ENCODE results near the gene HLA-A.

DNA sequence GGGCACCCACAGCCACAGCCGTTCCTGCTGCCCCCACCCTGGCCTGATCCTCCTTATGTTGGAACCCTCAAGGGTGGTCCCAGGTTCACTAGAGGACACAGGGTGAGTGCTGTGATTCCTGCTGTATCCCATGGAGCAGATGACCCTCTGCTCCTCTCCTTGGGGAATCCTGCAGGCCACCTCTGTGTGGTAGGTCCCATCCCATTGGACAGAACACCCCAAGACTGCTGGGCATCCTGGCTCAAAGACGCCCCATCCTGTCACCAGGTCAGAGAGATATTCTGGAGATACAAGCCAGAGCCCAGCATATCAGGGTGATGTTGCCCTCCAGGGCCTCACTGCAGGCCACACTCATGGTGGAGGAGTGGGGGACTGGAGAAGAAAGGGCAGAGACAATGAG lies 28.4 kb downstream of the HLA-A start:
- TF ChIP-seq, protein P1, sequence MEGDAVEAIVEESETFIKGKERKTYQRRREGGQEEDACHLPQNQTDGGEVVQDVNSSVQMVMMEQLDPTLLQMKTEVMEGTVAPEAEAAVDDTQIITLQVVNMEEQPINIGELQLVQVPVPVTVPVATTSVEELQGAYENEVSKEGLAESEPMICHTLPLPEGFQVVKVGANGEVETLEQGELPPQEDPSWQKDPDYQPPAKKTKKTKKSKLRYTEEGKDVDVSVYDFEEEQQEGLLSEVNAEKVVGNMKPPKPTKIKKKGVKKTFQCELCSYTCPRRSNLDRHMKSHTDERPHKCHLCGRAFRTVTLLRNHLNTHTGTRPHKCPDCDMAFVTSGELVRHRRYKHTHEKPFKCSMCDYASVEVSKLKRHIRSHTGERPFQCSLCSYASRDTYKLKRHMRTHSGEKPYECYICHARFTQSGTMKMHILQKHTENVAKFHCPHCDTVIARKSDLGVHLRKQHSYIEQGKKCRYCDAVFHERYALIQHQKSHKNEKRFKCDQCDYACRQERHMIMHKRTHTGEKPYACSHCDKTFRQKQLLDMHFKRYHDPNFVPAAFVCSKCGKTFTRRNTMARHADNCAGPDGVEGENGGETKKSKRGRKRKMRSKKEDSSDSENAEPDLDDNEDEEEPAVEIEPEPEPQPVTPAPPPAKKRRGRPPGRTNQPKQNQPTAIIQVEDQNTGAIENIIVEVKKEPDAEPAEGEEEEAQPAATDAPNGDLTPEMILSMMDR (IDR thresholded peaks at IDR 0.05), result no peak
- no peak for TF ChIP-seq ZFX (IDR thresholded peaks at IDR 0.05; ENCODE audit: borderline replicate concordance)

Measured in 22Rv1 (cell line).